GM04503 (cell line): ENCODE data around the gene MAG.
"Not testable (repeated sequence)": the region's sequence is repeated elsewhere in the genome, so short reads cannot be mapped to it uniquely, and the experiment has no call there.

Source experiments
- DNase-seq: peaks from one replicate; pipeline ENCODE4 v3.0.0-alpha.2; 2012; ENCODE audit warnings: low read depth

The MAG gene

GRCh38 chr19:35346193-35347052, 54.5 kb downstream of the MAG start:
- no peak for DNase-seq

GRCh38 chr19:35347171-35347929, 55.4 kb downstream of the MAG start, which contains the start of gene FFAR1:
TSS of gene FFAR1 (plus strand) at chr19:35347902. CDS start at chr19:35351552, 3,650 bp downstream.
- DNase-seq, result no peak

GRCh38 chr19:35347930-35348298, 56.0 kb downstream of the MAG start:
- no peak for DNase-seq

- no peak for DNase-seq
Measured at GRCh38 chr19:35348911-35349611, 57.1 kb downstream of the MAG start.

- no peak for DNase-seq
Measured at GRCh38 chr19:35349614-35350521, 57.9 kb downstream of the MAG start.

GRCh38 chr19:35350591-35350990, 58.6 kb downstream of the MAG start:
- no peak for DNase-seq

GRCh38 chr19:35351411-35352176, 59.6 kb downstream of the MAG start:
- DNase-seq, result no peak

- DNase-seq, result no peak
Measured at GRCh38 chr19:35352177-35352447, 60.2 kb downstream of the MAG start.

- peak; percentile 10 for DNase-seq
Measured at GRCh38 chr19:35352448-35353304, 60.7 kb downstream of the MAG start.

GRCh38 chr19:35353635-35354034, 61.7 kb downstream of the MAG start:
- DNase-seq, result no peak

- DNase-seq, result no peak
Measured at GRCh38 chr19:35354898-35355297, 62.9 kb downstream of the MAG start.

GRCh38 chr19:35355791-35356460, 64.0 kb downstream of the MAG start:
- DNase-seq, result no peak

GRCh38 chr19:35357867-35358573, 66.1 kb downstream of the MAG start, which contains the start of gene FFAR3:
TSS of gene FFAR3 (plus strand) at chr19:35358460. CDS start at chr19:35358891, 431 bp downstream.
- peak; percentile 6 for DNase-seq

GRCh38 chr19:35358834-35359233, 66.9 kb downstream of the MAG start:
- DNase-seq, result not testable (repeated sequence)

GRCh38 chr19:35359395-35359794, 67.4 kb downstream of the MAG start:
- not testable (repeated sequence) for DNase-seq

- DNase-seq, result not testable (repeated sequence)
Measured at GRCh38 chr19:35360081-35360480, 68.1 kb downstream of the MAG start.

- no peak for DNase-seq
Measured at GRCh38 chr19:35360880-35361420, 69.0 kb downstream of the MAG start.

GRCh38 chr19:35362261-35363000, 70.5 kb downstream of the MAG start:
- DNase-seq, result no peak
